OCI-LY3 (cell line): ENCODE results near the gene EMD.

ENCODE experiments used
- EZH2phosphoT487 ChIP-seq: fragments of 200-600 bp; shearing (Covaris generic); IDR thresholded peaks from 2 replicates; pipeline ENCODE4 v1.6.1; 2018; ENCODE audit warnings: antibody characterized with exemption, mixed run types, low read depth
- TF ChIP-seq, protein P1 (sequence below): fragments of 200-600, 300-600 bp; sonication (generic); IDR thresholded peaks from 2 replicates; pipeline ENCODE4 v1.5.1; 2014; ENCODE audit warnings: antibody characterized with exemption, low read length, low read depth

DNA sequence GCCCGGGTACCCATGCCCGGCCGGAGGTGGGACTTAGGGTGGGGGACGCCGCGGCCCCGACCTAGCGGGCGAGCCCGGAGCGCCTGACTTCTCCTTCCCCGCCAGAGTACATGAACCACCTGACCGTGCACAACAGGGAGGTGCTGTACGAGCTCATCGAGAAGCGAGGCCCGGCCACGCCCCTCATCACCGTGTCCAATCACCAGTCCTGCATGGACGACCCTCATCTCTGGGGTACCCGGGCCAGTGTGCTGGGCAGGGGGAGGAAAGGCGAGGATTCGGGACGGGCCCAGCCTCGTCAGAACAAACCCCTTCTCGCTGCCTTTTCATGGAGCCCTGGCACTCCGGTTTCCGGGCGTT lies 32.9 kb downstream of the EMD start:
- TF ChIP-seq, protein P1, sequence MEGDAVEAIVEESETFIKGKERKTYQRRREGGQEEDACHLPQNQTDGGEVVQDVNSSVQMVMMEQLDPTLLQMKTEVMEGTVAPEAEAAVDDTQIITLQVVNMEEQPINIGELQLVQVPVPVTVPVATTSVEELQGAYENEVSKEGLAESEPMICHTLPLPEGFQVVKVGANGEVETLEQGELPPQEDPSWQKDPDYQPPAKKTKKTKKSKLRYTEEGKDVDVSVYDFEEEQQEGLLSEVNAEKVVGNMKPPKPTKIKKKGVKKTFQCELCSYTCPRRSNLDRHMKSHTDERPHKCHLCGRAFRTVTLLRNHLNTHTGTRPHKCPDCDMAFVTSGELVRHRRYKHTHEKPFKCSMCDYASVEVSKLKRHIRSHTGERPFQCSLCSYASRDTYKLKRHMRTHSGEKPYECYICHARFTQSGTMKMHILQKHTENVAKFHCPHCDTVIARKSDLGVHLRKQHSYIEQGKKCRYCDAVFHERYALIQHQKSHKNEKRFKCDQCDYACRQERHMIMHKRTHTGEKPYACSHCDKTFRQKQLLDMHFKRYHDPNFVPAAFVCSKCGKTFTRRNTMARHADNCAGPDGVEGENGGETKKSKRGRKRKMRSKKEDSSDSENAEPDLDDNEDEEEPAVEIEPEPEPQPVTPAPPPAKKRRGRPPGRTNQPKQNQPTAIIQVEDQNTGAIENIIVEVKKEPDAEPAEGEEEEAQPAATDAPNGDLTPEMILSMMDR: no peak
- TF ChIP-seq EZH2phosphoT487: no peak
